ENCODE measurements around the gene VWA5B1.

VWA5B1 gene

DNA sequence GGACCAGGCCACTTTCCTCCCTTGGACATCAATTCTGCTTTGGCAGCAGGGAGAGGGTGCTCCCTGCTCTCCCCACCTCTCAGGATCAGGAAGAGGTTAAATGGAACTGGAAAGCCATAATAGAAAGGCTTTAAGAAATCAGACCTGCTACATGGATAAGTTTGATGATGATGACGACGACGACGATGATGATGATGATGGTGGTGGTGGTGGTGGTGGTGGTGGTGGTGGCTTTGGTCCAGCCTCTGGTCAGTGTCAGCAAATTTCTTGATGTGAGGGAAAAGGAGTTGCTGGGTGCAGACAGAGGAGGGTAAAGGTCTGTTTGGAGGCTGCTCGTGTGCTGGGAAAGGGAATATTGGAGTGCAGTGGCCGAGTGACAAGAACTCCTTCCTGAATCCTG is 36.8 kb downstream of the VWA5B1 start:
- H3K4me3 ChIP-seq (ENCODE audit: low read length) = no peak overlapping the region
- TF ChIP-seq, protein P1, sequence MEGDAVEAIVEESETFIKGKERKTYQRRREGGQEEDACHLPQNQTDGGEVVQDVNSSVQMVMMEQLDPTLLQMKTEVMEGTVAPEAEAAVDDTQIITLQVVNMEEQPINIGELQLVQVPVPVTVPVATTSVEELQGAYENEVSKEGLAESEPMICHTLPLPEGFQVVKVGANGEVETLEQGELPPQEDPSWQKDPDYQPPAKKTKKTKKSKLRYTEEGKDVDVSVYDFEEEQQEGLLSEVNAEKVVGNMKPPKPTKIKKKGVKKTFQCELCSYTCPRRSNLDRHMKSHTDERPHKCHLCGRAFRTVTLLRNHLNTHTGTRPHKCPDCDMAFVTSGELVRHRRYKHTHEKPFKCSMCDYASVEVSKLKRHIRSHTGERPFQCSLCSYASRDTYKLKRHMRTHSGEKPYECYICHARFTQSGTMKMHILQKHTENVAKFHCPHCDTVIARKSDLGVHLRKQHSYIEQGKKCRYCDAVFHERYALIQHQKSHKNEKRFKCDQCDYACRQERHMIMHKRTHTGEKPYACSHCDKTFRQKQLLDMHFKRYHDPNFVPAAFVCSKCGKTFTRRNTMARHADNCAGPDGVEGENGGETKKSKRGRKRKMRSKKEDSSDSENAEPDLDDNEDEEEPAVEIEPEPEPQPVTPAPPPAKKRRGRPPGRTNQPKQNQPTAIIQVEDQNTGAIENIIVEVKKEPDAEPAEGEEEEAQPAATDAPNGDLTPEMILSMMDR (conservative IDR thresholded peaks at IDR 0.05; ENCODE audit: low read length) = no peak
- no peak for DNase-seq (ENCODE audit: low read depth)

DNA sequence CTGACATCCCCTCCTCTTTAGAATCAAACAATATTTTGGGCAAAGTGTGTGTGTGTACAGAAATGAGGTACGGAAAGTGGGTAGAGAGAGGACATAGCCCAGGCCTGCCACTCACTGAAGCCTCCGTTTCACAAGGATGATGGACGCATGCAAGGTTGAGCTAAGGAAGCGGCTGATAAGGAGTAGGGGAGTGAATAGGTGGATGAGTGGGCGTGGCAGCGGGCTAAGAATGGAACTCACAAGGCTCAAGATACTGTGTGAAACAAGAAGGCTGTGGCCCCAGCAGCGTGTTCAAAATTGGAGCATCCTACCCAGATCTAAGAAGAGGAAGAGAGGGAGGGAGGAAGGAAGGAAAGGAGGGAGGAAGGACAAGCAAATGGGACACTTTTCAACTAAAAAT is 37.5 kb downstream of the VWA5B1 start:
- TF ChIP-seq, protein P1 (conservative IDR thresholded peaks at IDR 0.05; ENCODE audit: low read length) = no peak
- no peak for DNase-seq (ENCODE audit: low read depth)
- H3K4me3 ChIP-seq (ENCODE audit: low read length) = no peak overlapping the region

DNA sequence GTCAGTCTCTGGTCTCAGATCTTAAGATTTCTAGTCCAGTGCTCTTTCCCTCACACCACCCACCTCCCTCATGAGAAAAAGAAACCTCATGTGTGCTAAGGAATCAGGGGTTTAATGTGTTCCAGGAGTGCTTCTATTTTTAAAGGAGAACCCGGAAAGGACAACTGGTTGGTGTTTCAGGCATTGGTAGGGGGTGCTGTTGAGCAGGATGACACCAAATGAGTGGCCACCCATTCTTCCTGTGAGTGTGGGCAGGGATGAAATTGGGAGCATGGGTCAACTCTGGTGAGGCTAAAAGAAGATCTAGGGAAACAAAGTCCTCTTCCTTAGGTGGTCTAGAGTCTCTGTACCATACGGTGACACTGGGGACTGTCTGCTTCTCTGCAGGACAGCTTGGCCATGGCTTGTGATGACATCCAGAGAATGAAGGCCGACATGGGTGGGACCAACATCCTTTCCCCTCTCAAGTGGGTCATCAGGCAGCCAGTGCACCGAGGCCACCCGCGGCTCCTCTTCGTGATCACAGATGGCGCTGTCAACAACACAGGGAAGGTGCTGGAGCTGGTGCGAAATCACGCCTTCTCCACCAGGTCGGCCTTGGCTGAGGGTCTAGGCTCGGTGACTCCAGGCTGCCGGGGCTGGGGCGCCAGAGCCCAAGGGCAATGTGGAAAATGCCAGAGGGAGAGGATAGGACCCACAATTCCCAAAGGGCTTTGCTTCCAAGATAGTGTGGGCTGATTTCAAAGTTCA is 39.3 kb downstream of the VWA5B1 start:
- DNase-seq (ENCODE audit: low read depth) = no peak
- no peak overlapping the region for H3K4me3 ChIP-seq (ENCODE audit: low read length)
- TF ChIP-seq, protein P1 (conservative IDR thresholded peaks at IDR 0.05; ENCODE audit: low read length) = no peak

DNA sequence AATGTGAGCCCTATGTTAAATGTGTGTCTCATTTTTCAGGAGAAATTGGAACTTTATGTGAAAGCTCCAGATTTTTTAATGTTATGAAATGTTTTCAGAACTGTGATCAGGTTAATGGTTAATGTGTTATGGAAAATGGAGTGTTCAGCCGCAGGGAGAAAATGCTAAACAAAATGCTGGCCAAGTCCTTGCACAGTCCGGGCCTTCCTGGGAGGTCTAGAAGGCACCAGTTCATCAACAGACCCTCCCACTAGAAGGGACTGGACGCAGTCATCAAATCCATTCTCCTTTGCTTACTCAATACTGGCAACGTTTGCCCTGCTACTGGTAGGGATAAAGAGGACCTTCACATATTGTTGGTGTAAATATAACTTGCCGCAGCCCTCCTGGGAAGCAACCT is 43.4 kb downstream of the VWA5B1 start:
- TF ChIP-seq, protein P1 (conservative IDR thresholded peaks at IDR 0.05; ENCODE audit: low read length) = no peak
- DNase-seq (ENCODE audit: low read depth) = no peak
- H3K4me3 ChIP-seq (ENCODE audit: low read length) = no peak overlapping the region

DNA sequence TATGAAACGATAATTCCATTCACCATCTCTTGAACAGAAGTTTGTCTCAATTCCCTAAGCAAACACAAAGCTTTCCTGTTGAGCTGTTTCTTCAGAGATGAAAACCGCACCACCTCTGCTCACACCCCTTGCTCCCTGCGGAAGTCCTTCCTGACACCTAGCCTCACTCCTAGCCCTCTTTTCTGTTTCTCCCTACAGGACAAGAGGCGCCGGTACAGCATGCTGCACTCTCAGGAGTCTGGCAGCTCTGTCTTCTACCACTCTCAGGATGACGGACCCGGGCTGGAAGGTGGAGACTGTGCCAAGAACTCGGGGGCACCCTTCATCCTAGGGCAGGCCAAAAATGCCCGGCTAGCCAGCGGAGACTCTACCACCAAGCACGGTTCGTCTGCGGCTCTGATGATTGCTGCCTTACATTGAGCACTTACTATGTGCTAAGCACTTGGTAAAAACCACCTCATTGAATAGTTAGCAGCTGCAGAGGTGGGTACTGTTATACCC is 45.5 kb downstream of the VWA5B1 start:
- H3K4me3 ChIP-seq (ENCODE audit: low read length) = no peak overlapping the region
- no peak for DNase-seq (ENCODE audit: low read depth)
- TF ChIP-seq, protein P1 (conservative IDR thresholded peaks at IDR 0.05; ENCODE audit: low read length) = no peak

DNA sequence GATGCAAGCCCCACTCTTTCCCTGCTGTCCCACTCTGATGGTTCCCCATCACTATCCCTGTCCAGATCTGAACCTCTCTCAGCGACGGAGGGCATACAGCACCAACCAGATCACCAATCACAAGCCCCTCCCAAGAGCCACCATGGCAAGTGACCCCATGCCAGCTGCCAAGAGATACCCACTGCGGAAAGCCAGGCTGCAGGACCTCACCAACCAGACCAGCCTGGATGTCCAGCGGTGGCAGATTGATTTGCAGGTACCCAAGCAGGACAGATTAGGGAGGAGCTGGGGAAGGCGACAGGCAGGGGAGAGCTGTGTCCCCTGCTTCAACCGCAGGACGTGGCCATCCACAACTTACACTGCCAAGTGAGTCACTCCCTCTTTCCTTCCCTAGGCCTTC is 46.9 kb downstream of the VWA5B1 start:
- TF ChIP-seq, protein P1 (conservative IDR thresholded peaks at IDR 0.05; ENCODE audit: low read length) = no peak
- no peak overlapping the region for H3K4me3 ChIP-seq (ENCODE audit: low read length)
- DNase-seq (ENCODE audit: low read depth) = no peak

DNA sequence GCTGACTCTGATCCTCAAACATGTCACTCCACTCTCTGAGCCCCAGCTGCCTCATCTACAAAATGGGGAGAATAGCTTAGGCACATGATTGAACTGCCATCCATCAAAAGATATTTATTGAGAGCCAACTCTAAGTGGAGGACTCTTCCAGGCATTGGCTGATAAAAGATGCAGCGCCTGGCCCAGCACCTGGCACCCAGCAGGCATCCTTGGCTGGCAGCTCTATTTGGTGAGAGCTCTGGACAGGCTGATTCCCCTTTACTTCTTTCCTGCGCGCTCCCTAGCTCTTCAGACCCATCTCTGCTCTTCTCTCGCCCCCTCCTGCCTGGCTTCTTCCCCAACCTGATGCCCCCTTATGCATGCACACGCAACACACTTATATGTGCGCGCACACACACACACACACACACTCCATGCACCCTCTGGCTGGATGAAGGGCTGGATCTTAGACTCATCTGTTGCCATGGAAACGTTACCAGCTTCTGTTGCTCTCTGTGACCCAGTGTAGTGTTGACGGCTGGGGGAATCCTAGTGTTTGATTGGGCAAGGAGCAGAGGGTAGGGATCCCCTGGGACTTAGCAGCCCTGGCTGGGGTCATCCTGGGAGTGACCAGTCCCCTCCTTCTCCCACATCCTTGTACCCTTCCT is 49.3 kb downstream of the VWA5B1 start:
- H3K4me3 ChIP-seq (ENCODE audit: low read length) = no peak overlapping the region
- TF ChIP-seq, protein P1 (conservative IDR thresholded peaks at IDR 0.05; ENCODE audit: low read length) = no peak
- no peak for DNase-seq (ENCODE audit: low read depth)
